Mucosa of stomach (tissue), 1 donor: ENCODE results near the gene KCNH8.

Experiments
- H3K27me3 ChIP-seq: one replicate; pipeline ENCODE4 v1.7.0; 2013; ENCODE audit warnings: mild to moderate bottlenecking, low read length; ENCODE audit not compliant: control insufficient read depth, insufficient read depth
- H3K36me3 ChIP-seq: one replicate; pipeline ENCODE4 v1.7.0; 2013; ENCODE audit warnings: low read length; ENCODE audit not compliant: control insufficient read depth, insufficient read depth
- H3K4me1 ChIP-seq: one replicate; pipeline ENCODE4 v1.7.0; 2013; ENCODE audit warnings: mild to moderate bottlenecking, low read length; ENCODE audit not compliant: control insufficient read depth, insufficient read depth
- H3K4me3 ChIP-seq: one replicate; pipeline ENCODE4 v1.7.0; 2013; ENCODE audit warnings: low read length
- H3K9ac ChIP-seq: one replicate; pipeline ENCODE4 v1.7.0; 2013; ENCODE audit warnings: mild to moderate bottlenecking, low read length, moderate library complexity
- H3K9me3 ChIP-seq: one replicate; pipeline ENCODE4 v1.7.0; 2013; ENCODE audit warnings: mild to moderate bottlenecking, low read length, moderate library complexity; ENCODE audit not compliant: control insufficient read depth
- donor health status: Pancreatic carcinoma.

KCNH8 gene

DNA sequence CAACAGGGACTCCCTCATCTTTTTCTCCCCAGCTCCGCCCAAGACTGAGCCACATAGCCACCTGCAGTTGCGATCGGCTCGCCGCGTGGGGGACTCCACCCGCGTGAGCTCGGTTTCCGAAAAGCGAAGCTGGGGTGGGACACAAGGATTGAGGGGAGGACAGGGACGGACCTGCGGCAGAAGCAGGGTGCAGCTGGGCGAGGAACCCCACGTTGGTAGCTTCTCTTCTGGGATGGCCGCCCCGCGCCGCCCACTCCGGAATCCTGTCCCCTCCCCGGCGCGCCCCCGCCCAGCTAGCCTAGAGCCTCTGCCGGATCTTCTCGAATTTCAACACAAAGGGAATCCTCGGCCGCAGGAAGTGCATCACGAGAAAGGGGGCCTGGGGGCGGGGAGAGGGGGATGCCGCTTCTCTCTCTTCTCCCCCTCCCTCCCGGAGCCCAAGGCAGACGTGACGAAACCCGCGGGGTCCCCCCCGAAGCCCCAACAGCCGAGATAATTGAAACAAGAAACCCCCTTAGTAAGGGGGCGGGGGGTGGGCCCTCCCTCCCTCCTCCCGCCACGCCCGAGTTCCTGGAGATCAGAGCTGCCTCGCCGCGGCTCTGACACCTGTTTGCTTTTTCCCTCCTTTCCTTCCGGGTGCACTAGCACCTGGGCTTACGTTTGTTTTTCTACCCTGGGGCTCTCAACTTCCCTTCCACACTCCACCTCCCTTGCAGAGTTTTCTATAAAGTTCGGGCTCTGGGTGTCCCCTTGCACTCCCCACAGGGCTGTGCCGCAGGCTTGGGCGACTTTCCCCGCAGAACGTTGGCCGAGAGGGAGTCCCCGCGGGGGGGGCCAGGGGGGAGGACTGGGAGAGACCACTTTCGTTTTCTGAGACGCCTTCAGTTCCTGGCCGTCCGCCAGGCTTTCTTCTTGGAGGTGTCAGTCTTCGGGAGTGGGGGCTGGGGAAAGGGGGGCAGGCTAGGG is 1.3 kb upstream of the KCNH8 start:
- Histone ChIP-seq H3K4me3 (peak overlapping the region; percentile 44), H3K9ac (peak overlapping the region; percentile 67), H3K27me3 (no peaks in the 10 kb centered on the region)

DNA sequence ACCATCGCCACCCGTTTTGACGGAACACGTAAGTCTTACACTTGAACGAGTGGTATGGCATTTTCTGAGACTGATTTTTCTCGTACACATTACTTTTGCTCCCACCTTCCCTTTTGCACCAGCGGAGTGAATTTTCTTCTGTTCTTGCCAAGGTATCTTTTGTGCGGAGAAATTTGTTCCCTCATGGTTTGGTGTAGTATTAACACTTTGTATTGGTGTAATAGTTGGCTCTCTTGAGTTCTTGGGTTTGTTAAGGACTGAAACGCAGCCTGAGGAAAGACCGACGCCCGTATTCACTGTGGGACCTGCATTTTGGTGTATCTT is 420 bp downstream of the KCNH8 start:
- no peaks in the 10 kb centered on the region for H3K27me3 ChIP-seq
- H3K9ac ChIP-seq, result no peak overlapping the region
- no peaks in the 10 kb centered on the region for H3K9me3 ChIP-seq
- peak overlapping the region; percentile 37 for H3K4me3 ChIP-seq
- H3K4me1 ChIP-seq, result peaks cover 5% of the 10 kb centered on the region
- H3K36me3 ChIP-seq, result no peaks in the 10 kb centered on the region

More for the DNA sequence above, 1.3 kb upstream of the KCNH8 start:
- H3K9me3 ChIP-seq, result no peaks in the 10 kb centered on the region
- H3K4me1 ChIP-seq, result peaks cover 5% of the 10 kb centered on the region
- no peaks in the 10 kb centered on the region for H3K36me3 ChIP-seq

DNA sequence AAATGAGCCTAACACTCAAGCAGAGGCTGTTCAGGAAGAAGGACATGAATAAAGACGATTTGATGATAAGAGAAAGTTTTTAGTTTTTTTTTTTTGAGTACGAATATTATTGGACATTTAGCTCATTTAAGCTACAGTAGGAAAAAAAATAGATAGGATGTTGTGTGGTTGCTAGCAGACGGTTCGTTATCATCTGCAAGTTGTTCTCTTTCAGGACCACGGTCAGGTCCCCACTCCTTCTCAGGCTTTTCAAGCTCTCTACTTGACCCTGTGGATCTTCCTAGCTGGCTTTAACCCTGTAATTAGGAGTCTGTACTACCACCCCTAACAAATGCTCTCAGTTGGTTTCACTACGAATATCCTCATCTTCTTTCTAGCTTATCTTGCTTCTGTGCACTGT is 1.1 kb downstream of the KCNH8 start:
- no peak overlapping the region for H3K9ac ChIP-seq
- H3K36me3 ChIP-seq, result no peaks in the 10 kb centered on the region
- no peaks in the 10 kb centered on the region for H3K9me3 ChIP-seq
- no peak overlapping the region for H3K4me3 ChIP-seq
- H3K4me1 ChIP-seq, result peaks cover 5% of the 10 kb centered on the region
- no peaks in the 10 kb centered on the region for H3K27me3 ChIP-seq

DNA sequence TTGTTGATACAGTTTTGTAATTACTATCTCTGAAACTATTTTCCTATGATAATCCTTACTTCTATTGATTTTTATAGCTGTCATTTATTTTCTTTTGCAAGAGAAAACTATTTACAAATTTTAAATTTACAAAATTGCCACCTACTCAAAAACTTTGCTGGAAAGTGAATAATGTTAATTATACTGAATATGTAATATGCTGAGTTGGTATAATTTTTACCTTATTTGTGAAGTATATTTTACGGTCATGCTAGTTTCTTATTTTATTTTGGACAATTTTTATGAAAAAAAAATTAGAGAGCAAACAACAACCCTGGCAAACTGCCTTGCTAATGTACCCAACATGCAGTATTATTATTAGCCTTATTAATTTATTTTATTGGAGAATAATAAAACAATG is 2.9 kb downstream of the KCNH8 start:
- Histone ChIP-seq H3K27me3 (no peaks in the 10 kb centered on the region), H3K4me1 (peaks cover 5% of the 10 kb centered on the region), H3K9me3 (no peaks in the 10 kb centered on the region), H3K9ac (no peak overlapping the region), H3K4me3 (no peak overlapping the region), H3K36me3 (no peaks in the 10 kb centered on the region)

DNA sequence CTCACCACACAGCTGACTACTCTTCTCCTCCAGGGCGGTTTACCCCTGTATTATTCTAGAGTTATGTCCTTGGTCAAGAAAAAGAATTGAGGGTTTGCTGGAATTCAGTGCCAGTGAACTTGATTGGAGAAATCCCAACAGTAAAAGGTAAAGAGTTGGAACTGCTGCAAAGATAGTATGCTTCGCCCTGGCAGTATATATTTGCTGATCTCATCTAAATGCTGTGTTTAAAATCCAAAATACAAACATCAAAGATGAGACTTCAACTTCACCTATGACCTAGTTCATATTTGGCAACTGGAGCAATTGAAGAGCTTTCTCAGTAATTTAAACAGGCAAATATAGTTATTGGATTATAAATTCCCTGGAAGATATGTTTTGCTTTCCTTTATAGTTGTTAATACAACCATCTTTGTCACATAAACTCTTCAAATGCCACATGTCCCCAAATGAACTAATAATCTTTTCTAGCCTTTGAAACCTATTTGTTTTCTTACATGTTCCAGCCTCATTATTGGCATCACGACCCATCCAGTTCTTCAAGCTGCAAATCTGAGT is 6.5 kb downstream of the KCNH8 start:
- Histone ChIP-seq H3K4me3 (no peak overlapping the region), H3K9ac (no peak overlapping the region), H3K9me3 (no peaks in the 10 kb centered on the region), H3K4me1 (no peaks in the 10 kb centered on the region), H3K36me3 (no peaks in the 10 kb centered on the region), H3K27me3 (no peaks in the 10 kb centered on the region)

DNA sequence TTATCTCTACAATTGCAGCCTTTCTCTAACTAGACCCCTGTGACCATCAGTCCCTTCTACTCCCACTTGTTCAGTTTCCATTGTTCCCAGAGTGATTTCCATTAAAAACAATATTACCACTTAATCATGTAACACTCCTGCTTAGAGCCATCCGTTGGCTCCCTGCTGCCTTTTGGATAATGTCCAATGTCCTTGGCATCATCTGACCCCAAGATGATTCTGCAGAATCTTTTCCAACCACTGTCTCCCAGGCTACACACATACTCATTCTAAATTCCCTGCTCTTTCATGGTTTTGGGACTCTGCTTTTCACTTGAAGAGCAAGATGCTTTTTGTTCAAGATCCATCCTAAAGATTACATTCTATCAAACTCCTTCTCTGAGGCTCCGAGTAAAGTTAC is 7.1 kb downstream of the KCNH8 start:
- no peaks in the 10 kb centered on the region for H3K9me3 ChIP-seq
- H3K4me1 ChIP-seq, result no peaks in the 10 kb centered on the region
- no peaks in the 10 kb centered on the region for H3K27me3 ChIP-seq
- no peak overlapping the region for H3K9ac ChIP-seq
- H3K36me3 ChIP-seq, result no peaks in the 10 kb centered on the region
- H3K4me3 ChIP-seq, result no peak overlapping the region

DNA sequence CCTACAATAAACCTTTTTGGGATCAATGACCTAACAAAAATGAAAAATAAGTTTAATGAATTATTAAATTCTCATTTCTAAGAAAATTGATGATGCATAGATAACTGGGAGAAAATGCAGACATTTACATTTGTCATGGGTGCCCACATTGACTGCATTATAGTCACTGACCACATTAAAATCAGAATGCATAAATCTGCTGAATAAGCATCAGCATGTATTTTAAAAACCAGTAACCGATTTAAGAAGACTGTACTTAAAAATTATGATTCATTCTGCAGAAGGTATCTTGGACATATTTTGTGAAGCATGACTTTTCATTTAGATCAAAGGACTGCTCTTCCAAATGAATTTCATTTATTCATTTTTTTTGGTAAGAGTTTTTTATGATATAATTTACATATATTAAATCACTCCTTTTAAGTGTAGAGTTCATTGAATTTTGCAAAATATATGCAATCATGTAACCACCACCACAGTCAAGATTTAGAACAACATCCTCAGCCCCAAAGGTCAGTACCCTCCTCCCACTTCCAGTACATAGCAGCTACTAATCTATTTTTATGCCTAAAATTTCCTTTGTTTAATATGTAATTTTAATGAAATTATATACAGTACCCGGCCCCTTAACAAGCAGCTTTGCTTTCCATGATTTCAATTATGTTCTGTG is 11.8 kb downstream of the KCNH8 start:
- Histone ChIP-seq H3K9me3 (no peaks in the 10 kb centered on the region), H3K4me1 (no peaks in the 10 kb centered on the region), H3K9ac (no peak overlapping the region), H3K36me3 (no peaks in the 10 kb centered on the region), H3K27me3 (no peaks in the 10 kb centered on the region), H3K4me3 (no peak overlapping the region)

DNA sequence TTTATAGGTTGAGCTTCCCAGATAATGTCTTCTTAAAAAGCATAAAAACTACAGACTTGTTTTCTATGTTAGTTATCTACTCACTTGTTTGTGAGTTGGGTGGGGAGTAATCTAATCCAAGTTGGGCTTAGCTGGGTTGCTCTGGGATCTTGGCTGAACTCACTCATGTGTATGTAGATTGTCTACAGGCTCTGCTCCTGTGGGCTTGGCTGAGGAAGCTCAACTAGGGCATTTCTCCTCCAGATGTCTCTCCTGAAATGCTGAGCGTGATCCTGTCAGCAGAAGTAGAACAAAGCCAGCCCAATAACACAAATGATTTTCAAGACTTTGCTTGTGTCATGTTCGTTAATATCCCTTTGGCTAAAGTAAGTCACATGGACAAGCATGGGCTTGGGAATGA is 17.3 kb downstream of the KCNH8 start:
- H3K36me3 ChIP-seq, result no peaks in the 10 kb centered on the region
- no peaks in the 10 kb centered on the region for H3K27me3 ChIP-seq
- no peaks in the 10 kb centered on the region for H3K9me3 ChIP-seq
- H3K9ac ChIP-seq, result no peak overlapping the region
- no peak overlapping the region for H3K4me3 ChIP-seq
- no peaks in the 10 kb centered on the region for H3K4me1 ChIP-seq

DNA sequence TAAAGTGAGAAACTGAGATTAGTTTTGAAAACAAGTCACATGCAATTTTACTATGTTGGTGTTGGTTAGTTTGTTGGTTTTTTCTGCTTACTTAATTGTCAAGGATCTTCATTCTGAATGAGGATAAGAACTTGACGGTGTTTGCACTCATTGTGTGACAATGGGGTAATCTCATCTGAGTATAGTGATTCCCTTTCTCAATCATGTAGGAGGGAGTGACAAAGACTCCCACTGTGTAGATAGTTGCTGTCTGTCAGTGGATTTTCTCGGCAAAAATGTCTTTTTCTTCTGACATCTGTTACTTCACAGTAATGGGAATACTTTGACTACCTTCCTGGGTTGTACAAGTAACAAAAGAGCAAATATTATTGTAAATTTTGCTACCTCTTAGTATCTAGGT is 23.5 kb downstream of the KCNH8 start:
- Histone ChIP-seq H3K4me1 (no peaks in the 10 kb centered on the region), H3K4me3 (no peak overlapping the region), H3K9me3 (no peaks in the 10 kb centered on the region), H3K27me3 (no peaks in the 10 kb centered on the region), H3K9ac (no peak overlapping the region), H3K36me3 (no peaks in the 10 kb centered on the region)

DNA sequence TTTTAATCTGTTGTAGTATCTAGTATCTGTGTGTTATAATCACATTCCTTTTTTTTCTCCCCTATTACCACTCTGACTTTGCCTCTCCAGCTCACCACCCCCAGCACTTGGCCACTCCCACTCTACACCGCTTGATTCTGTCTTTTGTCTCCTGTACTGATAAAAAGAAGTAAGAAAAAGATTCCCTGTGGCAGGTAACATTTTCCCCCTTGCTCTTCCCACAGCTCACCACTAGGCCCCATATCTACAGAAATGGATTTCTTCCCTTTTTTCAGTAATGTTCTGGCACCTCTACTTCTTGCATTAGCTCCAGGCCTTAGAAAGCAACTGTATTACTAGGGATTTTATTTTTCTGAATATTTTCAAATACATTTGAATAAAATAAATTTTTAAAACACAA is 25.6 kb downstream of the KCNH8 start:
- Histone ChIP-seq H3K27me3 (no peaks in the 10 kb centered on the region), H3K4me1 (no peaks in the 10 kb centered on the region), H3K4me3 (no peak overlapping the region), H3K9me3 (no peaks in the 10 kb centered on the region), H3K9ac (no peak overlapping the region), H3K36me3 (no peaks in the 10 kb centered on the region)

DNA sequence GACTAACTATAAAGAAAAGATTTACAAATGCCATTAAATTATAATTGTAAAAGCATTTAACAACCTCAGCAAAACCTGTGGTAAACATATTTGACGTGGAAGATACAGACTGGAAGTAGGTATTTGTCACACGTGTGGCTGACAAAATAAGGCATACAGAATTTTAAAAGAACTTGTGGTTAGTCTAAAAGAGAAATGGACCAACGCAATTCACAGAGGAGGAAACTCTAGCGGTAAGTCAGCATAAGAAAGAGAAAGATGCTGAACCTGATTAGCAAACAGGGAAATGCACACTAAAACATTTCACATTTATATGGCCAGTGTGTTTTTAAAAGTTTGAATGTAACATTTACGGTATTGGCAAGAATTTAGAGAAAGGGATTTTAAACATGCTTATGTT is 35.3 kb downstream of the KCNH8 start:
- Histone ChIP-seq H3K9ac (no peak overlapping the region), H3K36me3 (no peaks in the 10 kb centered on the region), H3K4me3 (no peak overlapping the region), H3K4me1 (no peaks in the 10 kb centered on the region), H3K9me3 (no peaks in the 10 kb centered on the region), H3K27me3 (no peaks in the 10 kb centered on the region)

DNA sequence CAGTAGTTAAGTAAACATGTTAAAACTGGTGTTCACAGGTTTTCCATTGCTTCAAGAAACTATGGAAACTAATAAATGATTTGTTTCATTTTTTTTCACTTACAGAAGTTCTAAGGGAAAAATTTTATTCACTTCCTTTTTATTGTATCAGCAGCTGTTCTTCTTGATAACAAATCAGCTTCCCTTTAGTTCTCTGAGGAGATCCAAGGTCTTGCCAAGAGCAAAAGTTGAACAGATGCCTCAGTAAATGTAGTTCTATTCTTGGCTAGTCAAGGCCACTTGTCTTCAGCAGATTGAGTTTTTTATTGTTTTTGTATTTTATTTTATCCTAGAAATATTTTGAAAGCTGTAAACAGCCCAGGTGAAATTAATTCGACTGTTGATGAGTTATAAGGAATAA is 41.8 kb downstream of the KCNH8 start:
- H3K9me3 ChIP-seq, result no peaks in the 10 kb centered on the region
- H3K27me3 ChIP-seq, result no peaks in the 10 kb centered on the region
- H3K36me3 ChIP-seq, result no peaks in the 10 kb centered on the region
- H3K4me3 ChIP-seq, result no peak overlapping the region
- H3K4me1 ChIP-seq, result no peaks in the 10 kb centered on the region
- no peak overlapping the region for H3K9ac ChIP-seq
